GM12891 (cell line): Measurements from ENCODE around the gene CCL18.
"Not testable (repeated sequence)": the region's sequence is repeated elsewhere in the genome, so short reads cannot be mapped to it uniquely, and the experiment has no call there.

ENCODE experiments used
- PAX5 ChIP-seq: IDR thresholded peaks from 2 replicates; pipeline ENCODE4 v1.6.1; 2011; ENCODE audit warnings: low read length, moderate library complexity, mild to moderate bottlenecking; ENCODE audit not compliant: insufficient read depth, severe bottlenecking
- POLR2A ChIP-seq: IDR thresholded peaks from 2 replicates; pipeline ENCODE4 v1.6.1; 2011; ENCODE audit warnings: low read depth, low read length, control low read depth
- POLR2AphosphoS5 ChIP-seq: IDR thresholded peaks from 2 replicates; pipeline ENCODE4 v1.6.1; 2011; ENCODE audit warnings: low read depth, low read length, control low read depth
- SPI1 ChIP-seq: IDR thresholded peaks from 2 replicates; pipeline ENCODE4 v1.6.1; 2011; ENCODE audit warnings: low read depth, low read length, control low read depth
- TAF1 ChIP-seq: IDR thresholded peaks from 2 replicates; pipeline ENCODE4 v1.6.1; 2011; ENCODE audit warnings: low read depth, low read length, control low read depth

DNA sequence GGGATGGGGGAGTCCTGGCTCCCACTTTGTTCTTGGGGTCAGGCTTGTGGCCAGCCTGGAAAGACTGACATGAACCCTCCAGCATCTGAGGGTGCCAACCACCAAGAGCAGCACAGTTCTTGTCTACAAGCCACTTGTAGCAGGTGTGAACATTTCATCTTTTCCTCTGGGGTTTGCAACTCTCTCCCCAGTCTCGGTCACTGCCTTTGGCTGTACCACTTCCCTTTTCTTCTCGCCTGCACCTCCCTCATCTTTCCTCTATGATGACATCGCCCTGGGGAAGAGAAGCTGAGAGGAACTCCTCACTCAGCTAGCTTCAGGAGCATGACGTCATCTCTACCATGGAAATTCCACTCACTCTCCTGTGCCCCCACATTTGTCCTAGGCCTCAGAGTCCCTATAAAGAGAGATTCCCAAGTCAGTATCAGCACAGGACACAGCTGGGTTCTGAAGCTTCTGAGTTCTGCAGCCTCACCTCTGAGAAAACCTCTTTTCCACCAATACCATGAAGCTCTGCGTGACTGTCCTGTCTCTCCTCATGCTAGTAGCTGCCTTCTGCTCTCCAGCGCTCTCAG lies 39.4 kb downstream of the CCL18 start, which contains the start of gene CCL4:
- peak; percentile 88 for TF ChIP-seq SPI1
- not testable (repeated sequence) for TF ChIP-seq POLR2AphosphoS5, POLR2A, TAF1, PAX5
